BLaER1 treated with 17β-estradiol and CSF1 and Interleukin-3, amounts not matched to agents 10 nM and 100 nM (cell line): ENCODE results near the gene RASL12.

Experiments used
- H3K27ac ChIP-seq, 11 experiments: shearing (Covaris generic); formaldehyde crosslinking; 2 replicates each; pipeline ENCODE4 v1.8.1; 2022
- H3K27me3 ChIP-seq, 11 experiments: shearing (Covaris generic); formaldehyde crosslinking; 2 replicates each; pipeline ENCODE4 v1.8.1; 2022
- H3K36me3 ChIP-seq, 11 experiments: shearing (Covaris generic); formaldehyde crosslinking; 2 replicates each; pipeline ENCODE4 v1.8.1; 2022
- H3K4me1 ChIP-seq, 10 experiments: shearing (Covaris generic); formaldehyde crosslinking; 2 replicates each; pipeline ENCODE4 v1.8.1; 2022
- H3K4me2 ChIP-seq, 11 experiments: shearing (Covaris generic); formaldehyde crosslinking; 2 replicates each; pipeline ENCODE4 v1.8.1; 2022
- H3K4me3 ChIP-seq, 10 experiments: shearing (Covaris generic); formaldehyde crosslinking; 2 replicates each; pipeline ENCODE4 v1.8.1; 2022
- H3K9ac ChIP-seq, 11 experiments: shearing (Covaris generic); formaldehyde crosslinking; 2 replicates each; pipeline ENCODE4 v1.8.1; 2022
- H3K9me3 ChIP-seq, 11 experiments: shearing (Covaris generic); formaldehyde crosslinking; replicated peaks in 1 of 11; 2 replicates each; pipeline ENCODE4 v1.8.1; 2022
- H4K20me1 ChIP-seq, 11 experiments: shearing (Covaris generic); formaldehyde crosslinking; 2 replicates each; pipeline ENCODE4 v1.8.1; 2022
- Cebpa-rat ChIP-seq, 11 experiments: shearing (Covaris generic); IDR thresholded peaks; 2 replicates each; pipeline ENCODE4 v1.8.1; 2022

RASL12 gene

GRCh38 chr15:65066001-65066634 is 1.7 kb downstream of the RASL12 start:
- no peak for TF ChIP-seq Cebpa-rat (IDR thresholded peaks at IDR 0.05)
- Histone ChIP-seq H3K27ac (peak overlapping the region in 2 of 11 experiments; percentile 47 to 48; a peak in 5 of 22 replicates), H3K36me3 (no peaks in the 10 kb centered on the region), H3K9ac (no peak overlapping the region), H3K4me1 (peaks cover 1 to 66% (median 57%) of the 10 kb centered on the region in 10 experiments), H3K4me3 (peak overlapping the region in 1 of 10 experiments; percentile 17; a peak in 2 of 20 replicates), H3K4me2 (peak overlapping the region in 10 of 11 experiments; percentile 17 to 94 (median 82); a peak in 19 of 22 replicates), H4K20me1 (no peaks in the 10 kb centered on the region; a peak in 1 of 22 replicates), H3K27me3 (peaks cover 10 to 27% (median 16%) of the 10 kb centered on the region in 11 experiments; a peak in 19 of 22 replicates), H3K9me3 (no peaks in the 10 kb centered on the region)

GRCh38 chr15:65062726-65063125 is 5.1 kb downstream of the RASL12 start:
- Histone ChIP-seq H4K20me1 (no peaks in the 10 kb centered on the region), H3K27me3 (peaks cover 6 to 17% (median 7%) of the 10 kb centered on the region in 11 experiments; a peak in 19 of 22 replicates), H3K36me3 (no peaks in the 10 kb centered on the region), H3K4me2 (no peak overlapping the region), H3K9ac (no peak overlapping the region; a peak in 1 of 22 replicates), H3K27ac (no peak overlapping the region), H3K4me3 (no peak overlapping the region), H3K9me3 (no peaks in the 10 kb centered on the region), H3K4me1 (peaks cover 3 to 32% (median 25%) of the 10 kb centered on the region in 10 experiments)
- no peak for TF ChIP-seq Cebpa-rat (IDR thresholded peaks at IDR 0.05)

GRCh38 chr15:65062061-65062460 is 5.7 kb downstream of the RASL12 start:
- H3K27ac ChIP-seq: no peak overlapping the region

GRCh38 chr15:65060641-65061397 is 7.0 kb downstream of the RASL12 start:
- TF ChIP-seq Cebpa-rat (IDR thresholded peaks at IDR 0.05): no peak
- no peaks in the 10 kb centered on the region for H3K27me3 ChIP-seq
- no peaks in the 10 kb centered on the region for H3K36me3 ChIP-seq

More at GRCh38 chr15:65062061-65062460, 5.7 kb downstream of the RASL12 start:
- H3K9ac ChIP-seq: no peak overlapping the region
- no peaks in the 10 kb centered on the region for H4K20me1 ChIP-seq
- H3K27me3 ChIP-seq: peaks cover 0 to 10% (median under 1%) of the 10 kb centered on the region in 11 experiments; a peak in 11 of 22 replicates
- H3K9me3 ChIP-seq: no peaks in the 10 kb centered on the region
- peaks cover 0 to 27% (median 18%) of the 10 kb centered on the region in 10 experiments; a peak in 16 of 20 replicates for H3K4me1 ChIP-seq
- no peak overlapping the region for H3K4me3 ChIP-seq
- no peak for TF ChIP-seq Cebpa-rat (IDR thresholded peaks at IDR 0.05)
- no peaks in the 10 kb centered on the region for H3K36me3 ChIP-seq
- H3K4me2 ChIP-seq: no peak overlapping the region

GRCh38 chr15:65059931-65060596 is 7.7 kb downstream of the RASL12 start:
- no peaks in the 10 kb centered on the region for H4K20me1 ChIP-seq
- H3K27me3 ChIP-seq: no peaks in the 10 kb centered on the region

More at GRCh38 chr15:65060641-65061397, 7.0 kb downstream of the RASL12 start:
- no peaks in the 10 kb centered on the region for H3K9me3 ChIP-seq
- peaks cover 4 to 27% (median 12%) of the 10 kb centered on the region in 10 experiments for H3K4me1 ChIP-seq
- H3K27ac ChIP-seq: no peak overlapping the region
- no peaks in the 10 kb centered on the region for H4K20me1 ChIP-seq
- H3K4me2 ChIP-seq: no peak overlapping the region
- no peak overlapping the region for H3K9ac ChIP-seq
- H3K4me3 ChIP-seq: no peak overlapping the region

GRCh38 chr15:65059369-65059750 is 8.4 kb downstream of the RASL12 start:
- Histone ChIP-seq H3K36me3 (no peaks in the 10 kb centered on the region), H3K27ac (no peak overlapping the region)
- TF ChIP-seq Cebpa-rat (IDR thresholded peaks at IDR 0.05): no peak

More at GRCh38 chr15:65059931-65060596, 7.7 kb downstream of the RASL12 start:
- Histone ChIP-seq H3K4me1 (peaks cover 11 to 27% (median 15%) of the 10 kb centered on the region in 10 experiments), H3K36me3 (no peaks in the 10 kb centered on the region), H3K9ac (no peak overlapping the region), H3K4me2 (peak overlapping the region in 1 of 11 experiments; percentile 46; a peak in 2 of 22 replicates), H3K9me3 (no peaks in the 10 kb centered on the region), H3K4me3 (no peak overlapping the region), H3K27ac (no peak overlapping the region)
- no peak for TF ChIP-seq Cebpa-rat (IDR thresholded peaks at IDR 0.05)

GRCh38 chr15:65058394-65059368 is 9.1 kb downstream of the RASL12 start:
- no peak overlapping the region for H3K4me3 ChIP-seq
- no peaks in the 10 kb centered on the region for H3K9me3 ChIP-seq
- no peak for TF ChIP-seq Cebpa-rat (IDR thresholded peaks at IDR 0.05)
- H3K36me3 ChIP-seq: no peaks in the 10 kb centered on the region
- no peak overlapping the region for H3K4me2 ChIP-seq
- H3K27ac ChIP-seq: no peak overlapping the region
- peaks cover 14 to 32% (median 19%) of the 10 kb centered on the region in 10 experiments for H3K4me1 ChIP-seq
- H4K20me1 ChIP-seq: peaks cover 0 to 4% (median 0%) of the 10 kb centered on the region in 11 experiments; a peak in 1 of 22 replicates
- no peak overlapping the region for H3K9ac ChIP-seq
- no peaks in the 10 kb centered on the region for H3K27me3 ChIP-seq

More at GRCh38 chr15:65059369-65059750, 8.4 kb downstream of the RASL12 start:
- H3K4me1 ChIP-seq: peaks cover 14 to 28% (median 19%) of the 10 kb centered on the region in 10 experiments
- H3K27me3 ChIP-seq: no peaks in the 10 kb centered on the region
- H3K4me2 ChIP-seq: peak overlapping the region in 1 of 11 experiments; percentile 46; a peak in 2 of 22 replicates
- no peak overlapping the region for H3K9ac ChIP-seq
- H3K9me3 ChIP-seq: no peaks in the 10 kb centered on the region
- H4K20me1 ChIP-seq: peaks cover 0 to 4% (median 0%) of the 10 kb centered on the region in 11 experiments; a peak in 1 of 22 replicates
- H3K4me3 ChIP-seq: no peak overlapping the region

- Histone ChIP-seq H3K27ac (no peak overlapping the region), H3K4me1 (peaks cover 14 to 32% (median 20%) of the 10 kb centered on the region in 10 experiments), H3K36me3 (no peaks in the 10 kb centered on the region), H4K20me1 (peaks cover 0 to 4% (median 0%) of the 10 kb centered on the region in 11 experiments; a peak in 1 of 22 replicates), H3K9me3 (no peaks in the 10 kb centered on the region), H3K4me2 (no peak overlapping the region), H3K9ac (no peak overlapping the region), H3K27me3 (no peaks in the 10 kb centered on the region), H3K4me3 (no peak overlapping the region)
- no peak for TF ChIP-seq Cebpa-rat (IDR thresholded peaks at IDR 0.05)
Measured at GRCh38 chr15:65057549-65057940, 10.2 kb downstream of the RASL12 start.
